Spleen (tissue), 7 donors: Measurements from ENCODE around the gene CCDC93.

ENCODE experiments used
- POLR2A ChIP-seq, 3 donors: fragments of 450-650 bp; IDR thresholded peaks; one replicate each; pipeline ENCODE4 v1.5.1; 2017; ENCODE audit warnings: antibody characterized with exemption in 3 of 3, mild to moderate bottlenecking in 1 of 3
- TF ChIP-seq, protein P1 (sequence below), 11 experiments: fragments of 200-600 bp in 7 of 11; fragments of 450-650 bp in 4 of 11; sonication (generic) in 4 of 11; IDR thresholded peaks in 8 of 11; conservative IDR thresholded peaks in 3 of 11; 1 replicate in 7 of 11; 2 replicates in 4 of 11; pipeline versions ENCODE4 v1.4.0 to v1.8.0; 2016 to 2021; ENCODE audit warnings: antibody characterized with exemption in 11 of 11, inconsistent platforms in 4 of 11, mild to moderate bottlenecking in 1 of 11
- donor health status: DM: no; HTN: no; CAD: no; lungs with moderate emphysema.
- donor health status: DM: no; HTN: no; CAD: no.
- donor health status: DM: no; HTN: no; CAD: no.

DNA sequence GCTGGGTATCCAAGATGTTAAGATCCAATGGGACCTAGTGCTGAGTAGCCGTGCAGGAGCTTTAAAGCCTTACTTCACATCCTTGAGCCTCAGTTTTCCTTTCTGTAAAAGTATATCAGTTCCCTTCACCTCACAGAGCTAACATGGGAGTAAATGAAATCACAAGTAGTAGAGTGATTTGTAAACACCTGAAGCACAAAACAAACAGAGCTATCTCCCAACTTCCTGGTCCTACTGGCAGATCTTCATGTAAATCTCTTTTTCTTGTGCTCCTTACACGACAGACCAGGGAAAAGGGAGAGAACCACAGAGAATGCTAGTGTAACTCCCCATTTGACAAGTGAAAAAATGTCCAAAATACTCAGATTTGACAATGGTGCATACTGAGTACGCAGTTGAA is 17.3 kb downstream of the CCDC93 start:
- TF ChIP-seq, protein P1, sequence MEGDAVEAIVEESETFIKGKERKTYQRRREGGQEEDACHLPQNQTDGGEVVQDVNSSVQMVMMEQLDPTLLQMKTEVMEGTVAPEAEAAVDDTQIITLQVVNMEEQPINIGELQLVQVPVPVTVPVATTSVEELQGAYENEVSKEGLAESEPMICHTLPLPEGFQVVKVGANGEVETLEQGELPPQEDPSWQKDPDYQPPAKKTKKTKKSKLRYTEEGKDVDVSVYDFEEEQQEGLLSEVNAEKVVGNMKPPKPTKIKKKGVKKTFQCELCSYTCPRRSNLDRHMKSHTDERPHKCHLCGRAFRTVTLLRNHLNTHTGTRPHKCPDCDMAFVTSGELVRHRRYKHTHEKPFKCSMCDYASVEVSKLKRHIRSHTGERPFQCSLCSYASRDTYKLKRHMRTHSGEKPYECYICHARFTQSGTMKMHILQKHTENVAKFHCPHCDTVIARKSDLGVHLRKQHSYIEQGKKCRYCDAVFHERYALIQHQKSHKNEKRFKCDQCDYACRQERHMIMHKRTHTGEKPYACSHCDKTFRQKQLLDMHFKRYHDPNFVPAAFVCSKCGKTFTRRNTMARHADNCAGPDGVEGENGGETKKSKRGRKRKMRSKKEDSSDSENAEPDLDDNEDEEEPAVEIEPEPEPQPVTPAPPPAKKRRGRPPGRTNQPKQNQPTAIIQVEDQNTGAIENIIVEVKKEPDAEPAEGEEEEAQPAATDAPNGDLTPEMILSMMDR (IDR thresholded peaks at IDR 0.05 in 8 of 11, conservative IDR thresholded peaks at IDR 0.05 in 3 of 11), result no peak
- TF ChIP-seq POLR2A (IDR thresholded peaks at IDR 0.05), result no peak
